Stimulated activated CD8-positive, alpha-beta memory T cell treated with anti-CD3 and anti-CD28 coated beads, Interleukin-12 subunit alpha, Interleukin-12 subunit beta, amount 100 ng/mL, for 1 hour (primary cell): ENCODE measurements around the gene OR13C3.
"Not testable (repeated sequence)": the region's sequence is repeated elsewhere in the genome, so short reads cannot be mapped to it uniquely, and the experiment has no call there.

Experiments used
- DNase-seq: peaks from one replicate; pipeline ENCODE4 v3.0.0-alpha.2; 2020; ENCODE audit warnings: low read depth

OR13C3 gene

GRCh38 chr9:104536756-104537155 lies at the start of gene OR13C3:
Gene OR13C3, minus strand, starts transcription at chr9:104536856. Its CDS starts 133 bp downstream, at chr9:104536723.
- DNase-seq = no peak

GRCh38 chr9:104580562-104580961 lies 43.9 kb upstream of the OR13C3 start:
- DNase-seq = no peak

- no peak for DNase-seq
Observed at GRCh38 chr9:104577263-104577662, 40.6 kb upstream of the OR13C3 start.

- no peak for DNase-seq
Observed at GRCh38 chr9:104575456-104575855, 38.8 kb upstream of the OR13C3 start.

- no peak for DNase-seq
Observed at GRCh38 chr9:104572612-104573011, 36.0 kb upstream of the OR13C3 start.

- no peak for DNase-seq
Observed at GRCh38 chr9:104568868-104569267, 32.2 kb upstream of the OR13C3 start, which contains the start of gene OR13C8. Gene OR13C8, plus strand, starts transcription at chr9:104569168. Its CDS starts 0 bp downstream, at chr9:104569168.

- no peak for DNase-seq
Observed at GRCh38 chr9:104564358-104564757, 27.7 kb upstream of the OR13C3 start.

- DNase-seq = no peak
Observed at GRCh38 chr9:104556830-104557634, 20.4 kb upstream of the OR13C3 start.

- DNase-seq = no peak
Observed at GRCh38 chr9:104555521-104555920, 18.9 kb upstream of the OR13C3 start.

- no peak for DNase-seq
Observed at GRCh38 chr9:104553261-104553660, 16.6 kb upstream of the OR13C3 start.

- DNase-seq = no peak
Observed at GRCh38 chr9:104544644-104545043, 8.0 kb upstream of the OR13C3 start.

GRCh38 chr9:104539275-104539674 lies 2.6 kb upstream of the OR13C3 start:
- no peak for DNase-seq

- no peak for DNase-seq
Observed at GRCh38 chr9:104527109-104527508, 9.5 kb downstream of the OR13C3 start, which contains the start of gene OR13C4. Gene OR13C4, minus strand, starts transcription at chr9:104527209. Its CDS starts 0 bp downstream, at chr9:104527209.

- not testable (repeated sequence) for DNase-seq
Observed at GRCh38 chr9:104520241-104520640, 16.4 kb downstream of the OR13C3 start.

- no peak for DNase-seq
Observed at GRCh38 chr9:104514901-104515300, 21.8 kb downstream of the OR13C3 start.

GRCh38 chr9:104506565-104506964 lies 30.1 kb downstream of the OR13C3 start:
- DNase-seq = no peak

GRCh38 chr9:104503963-104504362 lies 32.7 kb downstream of the OR13C3 start, which contains the start of gene OR13F1:
Gene OR13F1, plus strand, starts transcription at chr9:104504263. Its CDS starts 0 bp downstream, at chr9:104504263.
- no peak for DNase-seq

- DNase-seq = no peak
Observed at GRCh38 chr9:104503440-104503839, 33.2 kb downstream of the OR13C3 start.

GRCh38 chr9:104494808-104495207 lies 41.8 kb downstream of the OR13C3 start:
- DNase-seq = no peak
